Stimulated activated CD8-positive, alpha-beta memory T cell treated with anti-CD3 and anti-CD28 coated beads, Interleukin-7, amount 100 ng/mL, for 48 hours (primary cell): Measurements from ENCODE around the gene MCM3AP.

Source experiments
- DNase-seq, 2 donors: peaks; one replicate each; pipeline ENCODE4 v3.0.0-alpha.2; 2020; ENCODE audit warnings: low read depth in 1 of 2; ENCODE audit errors: extremely low read depth in 1 of 2

The MCM3AP gene

DNA sequence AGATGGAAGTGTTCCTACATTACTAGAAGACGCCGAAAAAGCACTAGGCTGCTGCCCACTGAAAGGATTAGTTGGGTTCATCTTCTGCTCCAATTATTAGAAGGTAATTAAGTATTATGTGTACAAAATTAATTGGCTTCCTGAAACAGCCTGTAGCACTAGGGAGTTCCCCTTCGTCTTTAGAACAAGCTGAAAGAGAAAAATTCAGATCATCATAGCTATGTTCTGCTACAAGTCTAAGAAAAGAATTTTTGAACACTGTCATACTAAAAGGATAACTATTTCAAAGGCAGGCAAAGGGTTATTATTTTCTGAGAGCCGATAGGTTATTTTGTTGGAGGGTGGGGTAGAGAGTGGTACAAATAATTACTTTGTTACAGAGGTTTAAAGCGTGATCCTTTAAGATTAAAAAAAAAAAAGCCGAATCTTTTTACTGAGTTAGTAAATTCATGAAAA, at the start of gene MCM3AP:
Gene MCM3AP (minus strand): TSS at position 406 of the 456 bp plus-strand sequence. CDS start 325 bp downstream, at position 81.
- no peak for DNase-seq

DNA sequence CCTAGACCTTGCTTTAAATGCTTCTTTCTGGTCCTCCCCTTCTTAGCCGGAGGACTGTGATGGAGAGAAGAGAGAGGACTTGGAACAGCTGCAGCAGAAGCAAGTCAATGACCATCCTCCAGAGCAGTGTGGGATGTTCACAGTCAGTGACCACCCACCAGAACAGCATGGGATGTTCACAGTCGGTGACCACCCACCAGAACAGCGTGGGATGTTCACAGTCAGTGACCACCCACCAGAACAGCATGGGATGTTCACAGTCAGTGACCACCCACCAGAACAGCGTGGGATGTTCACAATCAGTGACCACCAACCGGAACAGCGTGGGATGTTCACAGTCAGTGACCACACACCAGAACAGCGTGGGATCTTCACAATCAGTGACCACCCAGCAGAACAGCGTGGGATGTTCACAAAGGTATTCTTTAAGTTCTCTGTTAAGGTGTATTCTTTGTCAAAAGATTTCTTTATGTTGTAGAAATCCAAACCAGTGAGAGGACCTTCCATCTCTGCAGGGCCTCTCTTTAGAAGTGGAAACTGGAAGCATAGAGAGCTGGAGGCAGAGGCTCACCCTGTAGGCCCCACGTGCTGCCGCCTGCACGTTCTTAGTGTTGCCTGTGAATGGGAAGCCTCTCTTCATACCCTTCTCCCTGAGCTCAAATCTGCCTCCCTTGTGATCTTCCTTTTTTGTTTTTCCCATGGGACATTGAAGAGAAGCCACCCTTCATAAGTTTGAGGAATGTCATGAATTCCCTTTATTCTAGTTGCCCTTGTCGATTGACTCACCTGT, 49.1 kb upstream of the MCM3AP start:
- no peak for DNase-seq

DNA sequence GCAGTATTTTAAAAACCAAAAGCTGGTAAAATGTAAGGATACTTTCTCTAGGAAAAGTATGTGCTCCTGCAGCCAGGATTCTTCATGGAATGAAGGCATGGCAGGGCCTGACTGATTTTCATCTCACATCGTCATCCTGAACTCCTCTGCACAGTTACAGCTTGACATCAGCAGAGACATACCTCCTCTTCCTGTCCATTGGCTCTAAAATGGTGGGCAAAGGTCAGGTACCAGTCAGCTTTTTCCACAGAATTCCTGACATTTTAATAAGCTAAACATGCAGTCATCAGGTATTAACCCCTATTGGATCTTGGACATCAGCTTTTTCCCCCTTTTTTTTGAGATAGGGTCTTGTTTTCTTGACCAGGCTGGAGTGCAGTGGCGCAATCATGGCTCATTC, 44.4 kb upstream of the MCM3AP start:
- DNase-seq: no peak

DNA sequence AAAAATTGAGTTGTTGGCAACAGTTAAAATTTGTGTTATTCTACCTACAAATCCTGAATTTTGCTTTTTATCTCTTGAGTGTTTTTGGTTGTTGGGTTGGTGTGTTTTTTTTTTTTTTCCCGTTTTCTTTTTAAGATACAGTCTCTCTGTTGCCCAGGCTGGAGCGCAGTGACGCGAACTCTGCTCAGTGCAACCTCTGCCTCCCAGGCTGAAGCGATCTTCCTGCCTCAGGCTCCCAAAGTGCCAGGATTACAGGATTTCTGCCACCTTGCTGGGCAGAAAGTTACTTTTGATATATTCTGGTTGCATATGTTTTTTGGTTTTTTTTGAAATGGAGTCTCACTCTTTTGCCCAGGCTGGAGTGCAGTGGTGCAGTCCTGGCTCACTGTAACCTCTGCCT, 42.7 kb upstream of the MCM3AP start:
- no peak for DNase-seq

DNA sequence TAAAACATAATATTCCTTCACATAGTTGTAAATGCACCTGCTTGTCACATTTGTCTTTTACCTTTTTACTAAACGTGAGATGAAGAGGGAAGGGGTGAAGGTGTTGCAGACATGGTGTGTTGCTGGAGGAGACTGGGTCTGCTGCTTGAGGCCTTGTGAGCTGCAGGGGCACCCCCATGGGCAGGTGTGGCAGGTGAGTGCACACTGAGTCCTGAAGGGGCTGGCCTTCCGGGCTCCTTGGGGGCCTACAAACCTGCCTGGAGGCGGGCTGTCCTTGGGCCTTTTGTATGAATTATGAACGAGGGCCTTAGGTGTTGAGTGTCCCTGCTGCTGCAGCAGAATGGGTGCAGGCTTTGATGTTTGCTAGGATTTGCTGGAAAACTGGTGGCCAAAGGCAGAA, 42.3 kb upstream of the MCM3AP start:
- DNase-seq: no peak

DNA sequence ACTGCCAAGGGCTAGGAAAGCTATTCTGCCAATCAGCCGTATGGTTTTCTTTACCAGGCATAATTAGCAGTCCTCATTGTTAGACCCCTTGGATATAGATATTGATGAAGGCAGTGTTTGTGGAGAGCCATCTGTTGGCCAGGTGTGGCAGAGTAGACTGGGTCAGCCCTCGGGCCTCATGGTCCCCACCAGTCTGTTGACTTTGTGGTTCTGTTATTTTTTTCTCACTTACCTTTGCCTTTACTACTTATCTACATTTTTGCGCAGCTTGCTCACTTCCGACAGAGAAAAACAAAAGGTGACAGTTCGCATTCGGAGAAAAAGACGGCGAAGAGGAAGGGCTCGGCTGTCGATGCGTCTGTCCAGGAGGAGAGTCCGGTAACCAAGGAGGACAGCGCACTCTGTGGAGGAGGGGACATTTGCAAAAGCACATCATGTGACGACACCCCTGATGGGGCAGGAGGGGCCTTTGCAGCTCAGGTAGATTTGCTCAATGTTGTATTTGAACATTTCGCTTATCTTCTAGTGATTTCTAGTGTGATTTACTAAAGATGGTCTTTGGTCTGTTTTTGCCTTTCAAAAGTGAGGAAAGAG, 40.8 kb upstream of the MCM3AP start:
- no peak for DNase-seq

DNA sequence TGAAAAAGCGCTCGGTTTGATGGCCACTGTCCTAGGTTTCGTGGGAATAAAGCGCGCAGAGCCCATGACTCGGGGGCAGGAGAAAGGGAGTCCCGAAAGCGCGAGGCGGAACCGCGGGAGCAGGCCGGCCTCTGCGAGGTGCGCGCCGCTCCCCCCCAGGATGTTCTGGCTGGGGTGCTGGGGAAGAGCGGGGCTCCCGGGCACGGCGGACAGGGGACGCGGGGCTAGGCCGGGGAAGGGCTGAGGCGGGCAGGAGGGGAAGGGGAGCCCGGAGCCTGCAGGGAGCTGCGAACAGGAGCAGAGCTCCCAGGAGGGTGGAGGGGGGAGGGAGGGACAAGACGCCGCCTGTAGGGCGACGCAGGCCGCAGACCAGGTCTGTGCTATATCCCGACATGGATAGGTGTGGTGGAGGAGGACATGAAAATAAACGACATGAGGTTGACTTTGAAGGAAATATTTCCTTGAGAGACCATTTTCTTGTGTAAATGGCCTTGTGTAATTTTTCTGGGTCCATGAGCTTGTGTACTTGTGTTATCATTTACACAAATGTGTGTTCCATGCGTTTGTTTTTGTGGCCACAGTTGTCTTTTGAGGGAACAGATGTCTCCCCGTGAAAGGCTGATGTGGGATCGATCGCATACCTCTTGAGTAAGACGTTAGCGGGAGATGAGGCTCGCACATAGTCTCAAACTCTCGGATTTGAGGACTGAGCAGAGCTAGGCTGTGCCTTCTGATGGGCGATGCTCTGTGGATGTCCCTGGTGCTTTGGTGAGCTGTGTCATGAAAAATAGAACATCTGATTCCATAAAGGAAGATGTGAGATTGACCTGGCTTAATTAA, 39.9 kb upstream of the MCM3AP start:
- no peak for DNase-seq

DNA sequence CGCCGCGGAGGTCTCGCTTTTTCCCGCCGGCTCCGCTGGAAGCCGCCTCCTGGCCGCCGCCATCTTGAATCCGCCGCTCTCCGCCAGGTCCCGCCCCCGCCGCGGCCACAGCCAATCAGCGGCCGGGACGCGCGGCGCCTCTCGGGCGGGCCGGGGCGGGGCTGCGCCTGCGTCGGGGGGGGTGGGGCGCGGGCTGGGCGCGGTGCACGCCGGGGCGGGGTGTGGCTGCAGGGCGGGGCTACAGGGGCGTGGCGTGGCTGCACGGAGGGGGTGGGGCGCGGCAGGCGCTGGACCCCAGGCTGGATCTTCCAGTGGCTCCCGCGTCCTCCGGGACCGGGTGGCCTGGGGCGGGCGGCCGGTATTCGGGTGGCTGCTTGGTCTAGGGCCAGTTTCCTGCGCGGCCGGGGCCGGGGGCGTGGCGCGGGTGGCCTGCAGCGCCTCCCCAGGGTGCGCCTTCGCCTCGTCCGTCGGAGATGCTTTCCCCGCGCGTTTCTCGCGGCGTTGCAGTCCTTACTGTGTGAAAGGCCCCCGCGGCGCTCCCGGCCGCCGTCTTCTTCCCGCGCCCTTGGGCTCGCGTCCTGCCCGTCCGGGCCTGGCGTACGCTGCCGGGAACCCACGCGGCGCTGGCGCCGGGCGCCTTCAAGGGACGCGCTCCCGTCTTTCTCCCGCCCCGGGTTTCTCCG, 39.1 kb upstream of the MCM3AP start:
- peak; percentile 68 to 69 for DNase-seq

DNA sequence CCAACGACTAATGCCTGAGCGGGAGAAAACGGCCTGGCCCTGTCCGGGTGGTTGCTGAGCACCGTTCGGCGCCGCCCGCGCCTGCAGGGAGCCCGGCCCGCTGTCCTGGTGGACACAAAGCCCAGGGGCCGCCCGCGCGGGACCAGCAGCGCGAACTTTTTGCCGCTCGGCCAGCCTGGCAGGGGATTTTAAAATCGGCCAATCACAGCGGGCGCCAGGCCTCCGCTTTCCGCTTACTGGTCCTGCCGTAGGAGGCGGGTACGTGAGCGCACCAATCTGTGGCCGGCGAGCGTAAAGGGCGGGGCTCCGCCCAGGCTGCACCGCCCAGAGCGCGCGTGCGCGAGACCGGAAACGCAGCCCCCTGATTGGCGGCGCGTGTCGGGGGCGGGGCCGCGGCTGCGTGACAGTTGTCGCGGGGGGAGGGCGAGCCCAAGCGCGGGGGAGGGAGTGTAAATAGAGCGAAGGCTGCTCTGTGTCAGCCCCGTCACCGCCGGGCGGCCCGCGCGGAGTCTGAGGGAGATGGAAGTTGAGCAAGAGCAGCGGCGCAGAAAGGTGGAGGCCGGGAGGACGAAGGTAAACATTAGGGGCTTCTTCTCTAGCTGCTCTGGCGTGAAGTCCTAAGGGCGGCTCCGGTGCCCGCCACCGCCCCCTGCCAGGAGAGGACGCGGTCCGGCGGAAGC, 38.4 kb upstream of the MCM3AP start, which contains the start of the genes C21orf58 and PCNT:
Gene C21orf58 (minus strand): TSS at position 161 of the 680 bp plus-strand sequence. CDS start 1,132 bp downstream, outside the sequence.
Gene PCNT (plus strand): TSS at position 447 of the 680 bp plus-strand sequence. CDS start 73 bp downstream, at position 520.
- peak; percentile 92 to 95 for DNase-seq

DNA sequence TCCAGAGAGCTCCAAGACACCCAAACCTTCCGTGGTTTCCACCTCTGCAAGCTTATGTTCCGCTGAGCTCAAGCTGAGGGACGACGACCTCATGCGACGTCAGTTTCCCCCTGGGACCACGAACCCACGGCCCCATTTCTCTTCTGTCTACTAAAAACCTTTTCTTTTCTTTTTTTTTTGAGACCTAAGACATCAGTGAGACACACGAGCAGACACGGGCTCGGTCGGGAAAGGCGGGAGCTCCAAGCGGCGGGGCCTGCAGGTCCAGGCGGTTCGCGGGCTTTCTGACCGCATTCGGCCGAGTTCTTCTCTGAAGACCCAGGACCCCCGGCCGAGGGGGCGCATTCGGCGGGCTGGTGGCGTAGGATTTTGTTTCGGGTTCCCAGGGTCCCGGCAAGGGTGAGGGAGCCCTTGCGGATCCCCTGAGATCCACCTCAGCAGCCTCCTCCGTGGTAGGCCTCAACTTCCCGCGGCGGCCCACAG, 37.9 kb upstream of the MCM3AP start:
- no peak for DNase-seq

DNA sequence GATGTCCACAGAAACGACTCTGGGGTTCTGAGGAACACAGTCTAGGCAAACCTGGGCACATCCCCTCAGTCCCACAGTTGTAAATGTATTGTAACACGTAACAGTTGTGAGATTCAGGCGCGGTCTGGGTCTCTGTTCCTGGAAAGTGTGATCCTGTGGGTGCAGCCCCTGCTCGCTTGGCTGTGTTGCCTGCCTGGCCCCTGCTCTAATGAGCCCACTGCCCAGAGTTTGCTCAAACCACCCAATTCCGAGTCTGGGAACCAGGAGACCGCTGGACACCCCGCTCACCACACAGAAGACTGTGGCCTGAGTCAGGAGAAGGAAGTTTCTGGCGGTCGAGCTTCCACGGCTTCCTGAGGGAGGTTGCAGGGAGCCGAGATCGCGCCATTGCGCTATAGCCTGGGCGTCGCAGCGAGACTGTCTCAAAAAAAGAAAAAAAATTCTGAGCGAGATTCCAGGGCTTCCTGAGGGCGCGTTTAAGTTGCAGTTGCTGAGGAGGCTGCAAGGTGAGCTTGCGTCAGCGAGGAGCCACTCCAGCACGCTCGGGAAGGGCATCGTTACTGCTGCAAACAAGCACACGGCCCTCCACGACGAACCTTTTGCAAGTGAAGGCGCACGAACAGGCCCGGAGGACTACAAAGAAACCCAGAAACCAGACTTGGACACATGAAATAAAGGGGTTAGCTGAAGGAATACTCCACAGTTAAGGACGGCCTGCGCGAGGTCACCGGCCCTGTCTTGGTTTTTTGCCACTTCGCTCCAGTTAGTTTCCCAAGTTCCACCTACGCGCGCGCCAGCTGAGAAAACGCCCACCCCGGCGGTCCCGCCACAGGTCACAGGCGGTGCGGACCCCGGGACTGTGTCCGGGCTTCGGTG, 37.2 kb upstream of the MCM3AP start:
- DNase-seq: no peak

DNA sequence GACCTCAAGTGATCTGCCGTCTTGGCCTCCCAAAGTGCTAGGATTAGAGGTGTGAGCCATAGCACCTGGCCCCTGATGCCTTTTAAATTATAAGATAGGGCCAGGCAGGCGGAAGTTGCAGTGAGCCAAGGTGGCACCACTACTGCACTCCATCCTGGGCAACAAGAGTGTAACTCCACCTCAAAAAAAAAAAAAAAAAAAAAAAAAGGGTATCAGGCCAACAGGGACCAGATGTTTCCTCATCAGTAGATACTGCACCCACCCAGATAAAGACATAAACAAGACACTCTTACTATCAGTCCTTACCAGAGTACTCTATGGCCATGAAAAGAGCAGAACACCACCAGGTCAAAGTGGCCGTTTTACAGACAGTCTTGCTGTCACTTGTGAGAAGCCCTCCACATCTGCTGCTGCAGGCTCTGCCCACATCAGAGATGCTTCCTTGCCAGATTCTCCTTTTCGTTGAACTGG, 35.0 kb upstream of the MCM3AP start:
- no peak for DNase-seq

DNA sequence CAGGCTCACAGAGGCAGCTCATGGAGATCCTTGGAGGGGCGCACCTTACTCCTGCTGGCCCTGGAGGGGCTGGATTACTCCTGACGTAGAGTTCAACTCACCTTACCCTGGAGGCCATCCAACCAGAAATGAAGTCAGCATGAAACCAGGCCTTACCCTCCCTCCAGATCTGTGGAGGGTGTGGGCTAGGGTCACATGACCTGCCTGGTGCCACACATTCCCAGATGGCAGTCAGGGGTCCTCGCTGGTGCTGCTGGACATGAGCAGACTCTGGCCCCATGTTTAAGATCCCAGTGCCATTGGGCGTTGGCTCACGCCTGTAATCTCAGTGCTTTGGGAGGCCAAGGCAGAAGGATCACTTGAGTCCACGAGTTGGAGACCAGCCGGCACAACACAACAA, 33.8 kb upstream of the MCM3AP start:
- DNase-seq: no peak

DNA sequence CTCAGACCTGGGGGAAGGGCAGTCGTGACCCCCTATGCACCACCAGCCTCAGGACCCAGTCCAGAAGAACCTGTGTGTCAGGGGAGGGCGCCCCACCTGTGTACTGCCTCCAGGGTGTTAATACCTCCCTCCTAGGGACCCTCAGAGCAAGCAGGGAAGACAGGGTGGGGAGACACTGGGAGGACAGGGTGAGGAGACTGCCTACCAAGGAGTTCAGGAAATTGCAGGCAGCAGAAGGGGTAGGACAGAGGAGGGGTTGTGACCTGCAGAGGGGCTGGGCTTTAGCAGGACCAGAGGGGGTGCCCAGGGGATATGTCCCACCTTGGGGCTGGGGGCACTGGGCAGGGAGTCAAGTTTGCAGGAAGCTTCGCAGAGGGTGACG, 33.0 kb upstream of the MCM3AP start:
- DNase-seq: no peak

DNA sequence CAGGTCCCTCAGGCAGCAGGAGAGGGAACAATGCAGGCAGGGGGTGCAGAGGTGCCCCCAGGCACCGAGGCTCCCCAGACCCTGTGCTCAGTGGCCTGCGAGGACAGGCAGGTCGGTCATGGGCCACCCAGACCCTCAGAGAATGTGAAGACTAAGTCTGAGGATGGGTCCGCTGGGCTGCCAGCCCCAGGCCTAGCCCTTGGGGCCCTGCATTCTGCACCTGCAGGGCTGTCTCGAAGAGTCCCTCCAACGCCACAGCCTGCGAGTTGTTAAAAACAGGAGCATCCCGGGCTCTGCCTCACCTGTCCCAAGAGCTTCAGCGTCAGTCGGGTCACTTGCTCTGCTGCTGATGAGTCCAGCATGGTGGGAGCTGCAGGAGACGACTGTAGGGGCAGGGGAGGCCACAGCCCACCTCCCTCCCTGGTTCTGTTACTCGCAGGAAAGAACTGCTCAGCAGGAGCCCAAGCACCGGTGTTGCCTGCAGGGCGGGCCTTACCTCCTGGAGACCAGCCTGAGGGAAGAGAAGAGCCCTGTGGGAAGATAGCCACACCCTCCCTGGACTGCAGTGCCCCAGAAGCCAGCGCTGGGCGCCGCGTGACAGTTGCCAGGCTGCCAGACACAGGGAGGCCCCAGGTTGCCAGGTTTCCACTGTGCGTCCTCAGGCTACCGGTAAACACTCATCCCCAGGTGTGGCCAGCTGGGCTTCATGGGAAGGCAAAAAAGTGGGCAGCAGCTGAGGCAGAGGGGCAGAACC, 32.5 kb upstream of the MCM3AP start:
- DNase-seq: no peak

DNA sequence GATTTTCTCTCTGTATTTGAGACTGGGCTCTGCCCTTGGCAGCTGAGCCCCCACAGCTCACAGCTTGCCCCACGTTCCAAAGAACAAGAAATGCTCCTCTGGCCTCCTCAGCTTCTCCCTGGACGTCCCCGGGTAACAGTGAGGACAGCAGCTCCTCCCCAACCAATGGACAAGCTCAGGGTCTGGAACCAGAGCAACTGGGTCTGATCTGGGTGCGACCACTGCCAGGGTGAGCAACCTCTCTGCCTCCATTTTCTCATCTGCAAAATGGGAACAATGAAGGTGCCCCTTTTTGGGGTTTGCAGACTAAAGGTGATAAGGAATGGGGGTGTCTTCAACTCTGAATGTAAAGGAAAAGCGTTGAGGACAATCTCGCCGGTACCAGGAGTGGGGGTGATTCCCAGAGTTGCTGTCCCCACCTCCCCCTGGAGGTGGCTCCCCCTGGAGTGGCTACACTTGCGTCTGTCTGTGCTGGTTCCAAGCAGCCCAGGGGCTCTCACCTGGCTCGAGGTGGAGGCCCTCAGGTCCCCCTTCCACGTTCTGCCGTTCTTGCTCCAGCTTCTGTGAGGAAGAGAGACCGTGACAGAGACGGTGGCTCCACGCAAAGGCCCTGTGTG, 31.4 kb upstream of the MCM3AP start:
- DNase-seq: no peak

DNA sequence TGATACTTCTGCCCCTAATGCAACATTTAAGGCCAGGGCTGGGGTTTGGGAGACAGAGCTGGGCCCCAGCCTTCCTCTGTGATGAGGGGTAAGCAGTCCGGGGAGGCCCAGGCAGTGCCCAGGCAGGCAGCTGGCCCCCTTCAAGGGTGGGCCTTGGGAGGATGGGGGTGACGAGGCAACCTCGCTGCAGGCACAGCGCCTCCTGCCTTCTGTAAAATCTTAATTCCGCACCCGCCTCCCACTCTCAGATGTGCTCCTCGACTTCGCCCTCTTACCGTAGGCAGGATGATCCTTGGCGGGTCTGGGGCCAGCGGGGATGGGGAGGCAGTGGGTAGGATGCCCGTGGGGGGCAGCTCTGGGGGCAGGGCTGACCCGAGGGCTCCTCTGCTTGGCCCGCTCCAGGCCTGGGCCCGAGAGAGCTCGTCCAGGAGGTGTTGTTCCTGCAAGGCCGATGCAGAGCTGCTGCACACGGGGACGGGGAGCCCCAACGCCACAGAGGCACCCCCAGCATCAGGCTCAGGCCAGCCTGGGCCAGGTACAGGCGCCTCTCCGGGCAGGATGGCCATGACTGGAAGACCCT, 29.1 kb upstream of the MCM3AP start:
- DNase-seq: no peak
